Measurements from ENCODE around the gene CBX1. TPM values are rescaled to one million over a fixed set of nuclear protein-coding genes. Genes with fewer than 3 reads are reported as not detected.

The CBX1 gene
- 33.8 and 58.0 TPM in 2 replicates for total RNA-seq

GRCh38 chr17:48101012-48101720, at the start of gene CBX1:
TSS of gene CBX1 (minus strand) at chr17:48101478. CDS start at chr17:48077004, 24,474 bp downstream.

GRCh38 chr17:48107137-48108055, 6.1 kb upstream of the CBX1 start, which contains the start of gene SNX11:
TSS of gene SNX11 (plus strand) at chr17:48107766. CDS start at chr17:48112044, 4,278 bp downstream.

GRCh38 chr17:48047741-48048383, 53.4 kb downstream of the CBX1 start, which contains the start of gene NFE2L1:
TSS of gene NFE2L1 (plus strand) at chr17:48048359. CDS start at chr17:48051119, 2,760 bp downstream.

GRCh38 chr17:48037036-48037837, 64.0 kb downstream of the CBX1 start, which contains the start of gene COPZ2:
TSS of gene COPZ2 (minus strand) at chr17:48037797. CDS start at chr17:48037777, 20 bp downstream.

Other genes with a start within 250 kb of the CBX1 start
- 0.65 and 2.3 TPM in 2 replicates for gene SP2, start 205.2 kb downstream of the CBX1 start, total RNA-seq
- 14.4 and 19.7 TPM in 2 replicates for gene PNPO, start 159.9 kb downstream of the CBX1 start, total RNA-seq
- not detected in 2 replicates for gene PRR15L, start 143.6 kb downstream of the CBX1 start, total RNA-seq
- gene CDK5RAP3, start 130.4 kb downstream of the CBX1 start, total RNA-seq, result 54.6 and 76.5 TPM in 2 replicates
- 9.1 and 11.0 TPM in 2 replicates for gene COPZ2, start 63.7 kb downstream of the CBX1 start, total RNA-seq
- gene NFE2L1, start 53.1 kb downstream of the CBX1 start, total RNA-seq, result 71.2 and 374 TPM in 2 replicates
- gene SNX11, start 6.3 kb upstream of the CBX1 start, total RNA-seq, result 10.8 and 19.4 TPM in 2 replicates

Measured in bladder microvascular endothelial cell (primary cell).